HG03342 (cell line): ENCODE data around the gene SPG7.

Experiments used
- ATAC-seq: cut with Tn5 transposase; IDR thresholded peaks from one replicate; pipeline ENCODE4 v1.9.1; 2021; ENCODE audit warnings: mild to moderate bottlenecking, moderate library complexity; ENCODE audit not compliant: unreplicated experiment

The SPG7 gene

DNA sequence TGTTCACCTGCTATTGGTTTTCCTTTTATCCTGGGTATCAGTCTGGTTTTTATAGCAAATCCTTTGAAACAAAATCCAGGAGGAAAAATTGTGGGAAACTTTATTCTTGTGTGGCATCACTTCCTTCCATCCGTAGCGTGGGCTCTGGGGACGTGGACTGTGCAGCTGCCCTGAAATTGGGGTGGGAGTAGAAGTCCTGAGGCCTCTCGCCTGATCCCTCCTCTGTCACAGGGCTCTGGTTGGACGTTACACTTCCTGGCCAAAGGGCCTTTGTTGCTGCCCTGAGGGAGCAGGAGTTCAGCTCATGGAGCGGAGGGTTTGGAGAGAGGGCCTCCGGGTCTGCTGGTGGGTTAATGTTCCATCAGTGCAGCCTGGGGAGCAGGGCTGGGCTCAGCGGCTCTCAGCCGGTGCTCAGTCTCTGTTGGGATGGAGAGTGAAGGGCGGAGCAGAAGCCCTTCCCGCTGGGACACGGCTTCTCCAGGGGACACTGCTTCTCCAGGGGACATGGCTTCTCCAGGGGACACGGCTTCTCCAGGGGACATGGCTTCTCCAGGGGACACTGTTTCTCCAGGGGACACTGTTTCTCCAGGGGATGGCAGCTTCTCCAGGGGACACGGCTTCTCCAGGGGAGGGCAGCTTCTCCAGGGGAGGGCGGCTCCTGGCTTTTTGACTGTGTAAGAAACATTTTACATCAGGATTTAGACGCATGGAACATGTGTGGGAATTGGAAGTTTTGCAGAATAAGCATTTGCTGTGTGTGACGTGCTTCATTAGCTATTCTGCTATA is 37.0 kb downstream of the SPG7 start:
- no peak for ATAC-seq

- ATAC-seq: no peak
Observed at GRCh38 chr16:89545831-89546574, 37.8 kb downstream of the SPG7 start.

DNA sequence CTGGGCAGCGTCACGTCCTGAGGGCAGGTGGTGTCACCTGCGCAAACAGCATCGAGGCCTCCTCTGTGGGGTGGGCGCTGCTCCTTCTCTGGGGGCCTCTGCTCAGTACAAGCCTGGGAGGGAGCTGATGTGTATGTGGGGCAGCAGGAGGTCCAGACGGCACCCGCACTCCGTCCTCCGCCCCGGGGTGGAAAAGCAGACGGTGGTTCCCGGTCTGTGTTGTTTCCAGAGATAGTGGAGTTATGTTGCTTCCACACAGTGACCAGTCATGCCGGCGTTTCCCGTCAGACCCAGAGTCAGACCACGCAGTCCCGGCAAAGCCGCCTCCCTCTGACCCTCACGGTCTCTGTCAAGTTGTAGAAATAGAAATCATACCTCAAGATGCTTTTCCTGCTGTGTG is 38.6 kb downstream of the SPG7 start:
- no peak for ATAC-seq

GRCh38 chr16:89547291-89547690 is 39.1 kb downstream of the SPG7 start:
- no peak for ATAC-seq

- ATAC-seq: no peak
Observed at GRCh38 chr16:89547860-89548259, 39.7 kb downstream of the SPG7 start.

GRCh38 chr16:89548344-89549006 is 40.3 kb downstream of the SPG7 start:
- no peak for ATAC-seq

GRCh38 chr16:89549007-89549700 is 41.0 kb downstream of the SPG7 start:
- ATAC-seq: no peak

DNA sequence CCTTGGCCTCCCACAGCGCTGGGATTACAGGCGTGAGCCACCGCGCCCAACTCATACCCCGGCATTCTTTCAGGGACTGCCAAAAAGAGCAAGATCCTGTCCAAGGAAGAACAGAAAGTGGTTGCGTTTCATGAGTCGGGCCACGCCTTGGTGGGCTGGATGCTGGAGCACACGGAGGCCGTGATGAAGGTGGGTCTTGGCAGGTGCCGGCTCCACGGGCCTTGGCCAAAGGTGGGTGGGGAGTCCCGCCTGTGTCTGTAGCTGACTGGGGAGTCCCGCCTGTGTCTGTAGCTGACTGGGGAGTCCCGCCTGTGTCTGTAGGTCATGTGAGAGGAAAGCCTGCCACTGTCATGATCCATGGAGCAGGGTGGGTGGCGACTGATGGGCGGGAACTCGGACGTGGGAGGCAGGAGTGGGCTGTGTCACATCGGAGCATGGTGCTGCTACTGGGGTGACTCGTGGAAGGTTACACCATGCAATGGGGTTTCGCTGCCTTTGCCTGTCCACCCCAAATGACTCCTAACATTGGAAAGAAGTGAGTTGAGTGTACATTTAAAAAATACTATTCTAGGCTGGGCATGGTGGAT is 42.3 kb downstream of the SPG7 start:
- no peak for ATAC-seq

GRCh38 chr16:89552329-89552728 is 44.1 kb downstream of the SPG7 start:
- no peak for ATAC-seq

DNA sequence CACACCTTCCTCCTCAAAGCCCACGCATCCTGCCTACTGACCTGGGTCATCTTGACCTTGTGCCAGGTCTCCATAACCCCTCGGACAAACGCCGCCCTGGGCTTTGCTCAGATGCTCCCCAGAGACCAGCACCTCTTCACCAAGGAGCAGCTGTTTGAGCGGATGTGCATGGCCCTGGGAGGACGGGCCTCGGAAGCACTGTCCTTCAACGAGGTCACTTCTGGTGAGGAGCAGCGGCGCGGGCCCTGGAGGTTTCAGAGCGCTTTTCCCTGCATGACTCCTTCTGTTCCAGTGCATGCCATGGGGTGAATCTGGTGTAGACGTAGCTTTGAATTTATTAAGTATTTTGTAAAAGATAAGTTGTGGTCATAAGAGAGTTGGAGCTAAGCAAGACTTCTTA is 44.7 kb downstream of the SPG7 start:
- no peak for ATAC-seq

DNA sequence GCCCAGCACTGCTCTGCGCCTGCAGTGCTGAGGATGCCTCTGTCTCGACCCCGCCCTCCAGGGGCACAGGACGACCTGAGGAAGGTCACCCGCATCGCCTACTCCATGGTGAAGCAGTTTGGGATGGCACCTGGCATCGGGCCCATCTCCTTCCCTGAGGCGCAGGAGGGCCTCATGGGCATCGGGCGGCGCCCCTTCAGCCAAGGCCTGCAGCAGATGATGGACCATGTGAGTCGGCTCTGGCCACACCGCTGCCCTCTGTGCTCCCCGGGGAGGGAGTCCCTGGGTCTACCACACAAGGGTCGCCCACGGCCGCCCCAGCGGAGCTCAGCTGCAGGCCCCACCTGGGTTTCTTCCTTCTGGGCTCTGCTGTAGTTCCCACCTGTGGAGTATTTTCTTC is 45.5 kb downstream of the SPG7 start:
- ATAC-seq: no peak

DNA sequence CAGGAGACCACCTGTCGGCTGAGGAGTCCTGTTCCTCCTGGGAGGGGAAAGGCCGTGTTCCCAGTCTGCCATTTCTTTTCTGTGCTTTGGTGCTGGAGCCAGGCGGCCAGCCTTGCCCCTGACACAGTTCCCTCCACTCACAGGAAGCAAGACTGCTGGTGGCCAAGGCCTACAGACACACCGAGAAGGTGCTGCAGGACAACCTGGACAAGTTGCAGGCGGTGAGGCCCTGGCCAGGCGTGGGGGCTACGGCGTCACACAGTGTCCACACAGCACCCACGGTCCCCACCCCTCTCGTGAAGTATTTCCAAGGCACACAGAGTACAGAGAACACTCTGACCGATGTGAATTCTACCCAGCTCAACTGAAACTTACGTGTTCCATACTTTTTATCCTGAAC is 46.1 kb downstream of the SPG7 start:
- ATAC-seq: no peak

GRCh38 chr16:89555265-89555664 is 47.1 kb downstream of the SPG7 start:
- no peak for ATAC-seq

- no peak for ATAC-seq
Observed at GRCh38 chr16:89555780-89556179, 47.6 kb downstream of the SPG7 start.

DNA sequence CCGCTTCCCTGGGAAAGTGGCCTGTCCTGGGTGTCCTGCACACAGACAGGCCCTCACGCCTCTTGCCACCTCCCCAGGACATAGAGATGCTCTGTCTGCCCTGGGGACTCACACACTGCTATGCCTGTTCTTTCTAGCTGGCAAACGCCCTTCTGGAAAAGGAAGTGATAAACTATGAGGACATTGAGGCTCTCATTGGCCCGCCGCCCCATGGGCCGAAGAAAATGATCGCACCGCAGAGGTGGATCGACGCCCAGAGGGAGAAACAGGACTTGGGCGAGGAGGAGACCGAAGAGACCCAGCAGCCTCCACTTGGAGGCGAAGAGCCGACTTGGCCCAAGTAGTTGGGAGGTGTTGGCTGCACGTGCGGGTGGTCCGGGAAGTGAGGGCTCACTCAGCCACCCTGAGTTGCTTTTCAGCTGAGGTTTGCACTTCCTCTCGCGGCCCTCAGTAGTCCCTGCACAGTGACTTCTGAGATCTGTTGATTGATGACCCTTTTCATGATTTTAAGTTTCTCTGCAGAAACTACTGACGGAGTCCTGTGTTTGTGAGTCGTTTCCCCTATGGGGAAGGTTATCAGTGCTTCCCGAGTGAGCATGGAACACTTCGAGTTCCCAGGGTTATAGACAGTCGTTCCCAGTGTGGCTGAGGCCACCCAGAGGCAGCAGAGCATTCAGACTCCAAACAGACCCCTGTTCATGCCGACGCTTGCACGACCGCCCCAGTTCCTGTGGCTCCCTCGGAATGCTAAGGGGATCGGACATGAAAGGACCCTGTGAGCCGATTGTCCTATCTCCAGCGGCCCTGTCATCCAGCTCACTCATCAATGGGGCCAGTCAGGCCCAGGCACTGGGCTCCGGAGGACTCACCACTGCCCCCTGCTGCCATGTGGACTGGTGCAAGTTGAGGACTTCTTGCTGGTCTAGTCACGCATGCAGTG is 48.8 kb downstream of the SPG7 start:
- no peak for ATAC-seq

DNA sequence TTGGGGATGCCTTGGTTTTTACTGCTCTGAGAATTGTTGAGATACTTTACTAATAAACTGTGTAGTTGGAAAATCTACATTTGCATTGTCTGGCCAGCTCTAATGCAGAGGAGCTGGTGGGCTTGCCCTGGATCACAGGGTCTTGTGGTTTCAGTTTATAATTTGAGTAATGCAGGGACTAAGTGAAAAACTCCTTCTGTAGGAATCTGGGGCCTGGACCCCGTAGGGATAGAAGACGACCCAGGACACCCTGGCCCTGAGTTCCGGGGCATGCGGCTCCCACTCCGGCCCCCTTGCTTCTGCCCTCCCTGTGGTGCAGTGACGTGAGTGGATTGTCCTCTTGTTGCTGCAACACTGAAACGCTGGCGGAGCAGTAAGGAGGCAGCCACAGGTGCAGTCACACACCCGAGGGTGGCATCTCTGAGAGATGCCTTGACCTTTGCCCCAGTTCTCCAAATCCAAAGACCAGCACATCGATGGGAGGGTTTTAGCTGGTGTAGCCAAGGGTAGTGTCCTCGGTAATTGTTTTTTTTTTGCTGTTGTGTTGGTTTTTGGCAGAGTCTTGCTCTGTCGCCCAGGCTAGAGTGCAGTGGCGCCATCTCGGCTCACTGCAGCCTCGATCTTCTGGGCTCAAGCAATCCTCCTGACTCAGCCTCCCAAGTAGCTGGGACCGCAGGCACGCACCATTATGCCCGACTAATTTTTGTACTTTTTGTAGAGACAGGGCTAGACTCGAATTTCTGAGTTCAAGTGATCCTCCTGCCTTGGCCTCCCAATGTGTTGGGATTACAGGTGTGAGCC is 49.7 kb downstream of the SPG7 start:
- no peak for ATAC-seq

DNA sequence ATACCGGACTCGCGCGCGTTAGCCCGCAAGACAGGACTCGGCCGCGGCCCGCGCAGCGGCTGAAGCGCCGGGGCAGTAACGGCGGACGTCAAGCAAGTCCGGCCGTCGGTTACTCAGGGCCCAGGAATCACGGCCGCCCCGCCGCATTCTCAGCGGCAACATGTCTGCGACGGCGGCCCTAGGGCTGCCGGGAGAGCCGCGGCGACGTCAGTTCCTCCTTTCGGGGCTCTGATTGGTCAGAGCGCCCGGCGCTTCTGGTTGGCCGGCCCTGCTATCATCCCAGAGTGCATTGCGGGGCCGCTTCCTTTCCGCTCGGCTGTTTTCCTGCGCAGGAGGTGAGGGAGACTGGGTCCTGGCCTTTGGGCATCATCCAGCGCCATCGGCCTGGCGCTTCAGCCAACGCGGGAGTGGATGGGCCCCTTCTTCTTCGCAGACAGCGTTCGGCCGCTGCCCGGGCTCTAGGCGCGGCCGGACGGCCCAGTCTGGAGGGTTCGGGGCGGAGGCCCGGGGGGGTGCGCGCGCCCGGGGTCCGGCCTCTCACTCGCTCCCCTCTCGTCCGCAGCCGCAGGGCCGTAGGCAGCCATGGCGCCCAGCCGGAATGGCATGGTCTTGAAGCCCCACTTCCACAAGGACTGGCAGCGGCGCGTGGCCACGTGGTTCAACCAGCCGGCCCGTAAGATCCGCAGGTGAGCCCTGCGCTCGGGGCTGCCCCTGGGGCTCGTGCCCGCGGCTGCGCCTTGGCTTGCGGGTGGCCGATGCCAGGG is 52.4 kb downstream of the SPG7 start, which contains the start of gene RPL13:
TSS of gene RPL13 (plus strand) at position 305 of the 764 bp plus-strand sequence. CDS start at position 583, 278 bp downstream.
- ATAC-seq: peak; percentile 86
